IMR-90 (cell line): Measurements from ENCODE around the gene ZNF48. TPM values are rescaled to one million over a fixed set of nuclear protein-coding genes. Genes with fewer than 3 reads are reported as not detected.

Source experiments
- ATAC-seq: fragments of 200-7000 bp; cut with Tn5 transposase; 2 replicates; pipeline ENCODE4 v1.9.1; 2020; ENCODE audit warnings: low read depth, mild to moderate bottlenecking, moderate library complexity
- BruUV-seq: library from RNA; stranded (reverse); fragments of 400-500 nt; replicated peaks from 2 replicates; lab custom pipeline; 2021; lab: Mats Ljungman, UMichigan
- CTCF ChIA-PET: fragments of 300-600 bp; formaldehyde crosslinking; extraction: SDS; loops from one replicate; lab custom pipeline; 2021; ENCODE audit warnings: antibody characterized with exemption; lab: Yijun Ruan, JAX
- POLR2A ChIA-PET: fragments of 300-600 bp; sonication (Branson Sonifier 250); formaldehyde crosslinking; loops from one replicate; lab custom pipeline; 2022; ENCODE audit warnings: antibody characterized with exemption; ENCODE audit not compliant: unreplicated experiment; lab: Charles Lee
- DNase-seq: peaks from one replicate; pipeline ENCODE4 v3.0.0; 2013
- H2AFZ ChIP-seq: replicated peaks from 2 replicates; pipeline ENCODE3; 2013; ENCODE audit warnings: low read length, mild to moderate bottlenecking; ENCODE audit not compliant: poor library complexity
- H2AK5ac ChIP-seq: 2 replicates; pipeline ENCODE4 v1.6.1; 2013; ENCODE audit warnings: low read depth, low read length, inconsistent platforms
- H2AK9ac ChIP-seq: replicated peaks from 2 replicates; pipeline ENCODE3; 2013; ENCODE audit warnings: mild to moderate bottlenecking, low read depth, low read length, moderate library complexity; ENCODE audit not compliant: poor library complexity
- H2BK120ac ChIP-seq: 2 replicates; pipeline ENCODE4 v1.6.1; 2013; ENCODE audit warnings: low read depth, low read length, inconsistent platforms
- H2BK15ac ChIP-seq: 3 replicates; pipeline ENCODE4 v1.6.1; 2013; ENCODE audit warnings: low read depth, low read length, inconsistent platforms
- H2BK20ac ChIP-seq: 2 replicates; pipeline ENCODE4 v1.6.1; 2013; ENCODE audit warnings: low read depth, mild to moderate bottlenecking, inconsistent platforms, low read length, moderate library complexity
- H2BK5ac ChIP-seq: 2 replicates; pipeline ENCODE4 v1.6.1; 2013; ENCODE audit warnings: mild to moderate bottlenecking, low read depth, low read length, inconsistent platforms; ENCODE audit not compliant: poor library complexity, severe bottlenecking
- H3K14ac ChIP-seq: replicated peaks from 2 replicates; pipeline ENCODE4 v1.6.1; 2013; ENCODE audit warnings: low read depth, low read length, inconsistent platforms
- H3K18ac ChIP-seq: 2 replicates; pipeline ENCODE4 v1.6.1; 2013; ENCODE audit warnings: low read depth, low read length, control low read depth
- H3K23ac ChIP-seq: 2 replicates; pipeline ENCODE4 v1.6.1; 2013; ENCODE audit warnings: low read depth, low read length, inconsistent platforms
- H3K27ac ChIP-seq: 2 replicates; pipeline ENCODE4 v1.5.1; 2013; ENCODE audit warnings: mild to moderate bottlenecking, control low read depth, low read length; ENCODE audit not compliant: insufficient read depth
- H3K27me3 ChIP-seq: 2 replicates; pipeline ENCODE4 v1.6.1; 2013; ENCODE audit warnings: low read length; ENCODE audit not compliant: control insufficient read depth, insufficient read depth
- H3K36me3 ChIP-seq: 2 replicates; pipeline ENCODE4 v1.6.1; 2013; ENCODE audit warnings: low read length, mixed read lengths; ENCODE audit not compliant: control insufficient read depth, insufficient read depth
- H3K4ac ChIP-seq: 2 replicates; pipeline ENCODE4 v1.6.1; 2013; ENCODE audit warnings: low read depth, low read length, inconsistent platforms
- H3K4me1 ChIP-seq: 2 replicates; pipeline ENCODE4 v1.6.1; 2013; ENCODE audit warnings: low read length, mixed read lengths; ENCODE audit not compliant: control insufficient read depth, insufficient read depth
- H3K4me2 ChIP-seq: 2 replicates; pipeline ENCODE4 v1.6.1; 2013; ENCODE audit warnings: low read depth, mild to moderate bottlenecking, control low read depth, low read length, moderate library complexity
- H3K4me3 ChIP-seq: 2 replicates; pipeline ENCODE4 v1.5.1; 2013; ENCODE audit warnings: low read depth, mild to moderate bottlenecking, control low read depth, low read length, moderate library complexity; ENCODE audit not compliant: insufficient read depth
- H3K56ac ChIP-seq: 2 replicates; pipeline ENCODE4 v1.6.1; 2013; ENCODE audit warnings: low read length, inconsistent platforms; ENCODE audit not compliant: insufficient read depth; ENCODE audit errors: extremely low read depth
- H3K79me1 ChIP-seq, 2 experiments: 2 replicates each; pipeline ENCODE4 v1.6.1; 2013; ENCODE audit warnings: low read length in 2 of 2, inconsistent platforms in 1 of 2, low read depth in 1 of 2
- H3K9ac ChIP-seq: 2 replicates; pipeline ENCODE4 v1.6.1; 2013; ENCODE audit warnings: low read depth, low read length, control low read depth
- H3K9me1 ChIP-seq: 2 replicates; pipeline ENCODE4 v1.6.1; 2013; ENCODE audit warnings: low read length, inconsistent platforms; ENCODE audit not compliant: insufficient read depth
- H3K9me3 ChIP-seq: 2 replicates; pipeline ENCODE4 v1.6.1; 2013; ENCODE audit warnings: low read length; ENCODE audit not compliant: control insufficient read depth, insufficient read depth
- H4K20me1 ChIP-seq: 2 replicates; pipeline ENCODE4 v1.6.1; 2013; ENCODE audit warnings: low read length, inconsistent platforms; ENCODE audit not compliant: insufficient read depth
- H4K5ac ChIP-seq: 2 replicates; pipeline ENCODE4 v1.6.1; 2013; ENCODE audit warnings: mild to moderate bottlenecking, low read depth, low read length, control low read depth
- H4K8ac ChIP-seq, 2 experiments: 2 replicates each; pipeline ENCODE4 v1.6.1; 2013; ENCODE audit warnings: low read depth in 2 of 2, low read length in 2 of 2, control low read depth in 1 of 2, inconsistent platforms in 1 of 2
- H4K91ac ChIP-seq: 2 replicates; pipeline ENCODE4 v1.6.1; 2013; ENCODE audit warnings: low read depth, low read length, inconsistent platforms; ENCODE audit not compliant: insufficient read depth
- BHLHE40 ChIP-seq: fragments of 150-350 bp; IDR thresholded peaks from 2 replicates; pipeline ENCODE4 v1.6.1; 2016; ENCODE audit warnings: mild to moderate bottlenecking, low read depth, low read length
- CEBPB ChIP-seq: IDR thresholded peaks from 2 replicates; pipeline ENCODE4 v1.6.1; 2012; ENCODE audit warnings: low read depth, low read length, improper control_type of control experiment
- CHD1 ChIP-seq: IDR thresholded peaks from 2 replicates; pipeline ENCODE4 v1.6.1; 2012; ENCODE audit warnings: low read depth, low read length, improper control_type of control experiment
- CTCF ChIP-seq: conservative IDR thresholded peaks from 2 replicates; pipeline ENCODE4 v1.5.1; 2012; ENCODE audit warnings: mild to moderate bottlenecking, low read depth, low read length, improper control_type of control experiment
- ELK1 ChIP-seq: fragments of 150-350 bp; IDR thresholded peaks from 2 replicates; pipeline ENCODE4 v1.6.1; 2016; ENCODE audit warnings: low read depth, mild to moderate bottlenecking, low read length, moderate library complexity, borderline replicate concordance
- FOS ChIP-seq: fragments of 150-350 bp; IDR thresholded peaks from 2 replicates; pipeline ENCODE4 v1.6.1; 2016; ENCODE audit warnings: low read depth, low read length
- MAFK ChIP-seq: IDR thresholded peaks from 2 replicates; pipeline ENCODE4 v1.6.1; 2012; ENCODE audit warnings: low read depth, low read length, improper control_type of control experiment
- MAZ ChIP-seq: IDR thresholded peaks from 2 replicates; pipeline ENCODE4 v1.6.1; 2012; ENCODE audit warnings: low read depth, mild to moderate bottlenecking, low read length, improper control_type of control experiment, moderate library complexity, borderline replicate concordance
- MXI1 ChIP-seq: IDR thresholded peaks from 2 replicates; pipeline ENCODE4 v1.6.1; 2012; ENCODE audit warnings: low read depth, mild to moderate bottlenecking, low read length, moderate library complexity, borderline replicate concordance
- NFE2L2 ChIP-seq: fragments of 150-350 bp; IDR thresholded peaks from 2 replicates; pipeline ENCODE4 v1.6.1; 2016; ENCODE audit warnings: low read depth, mild to moderate bottlenecking, low read length
- POLR2A ChIP-seq: IDR thresholded peaks from 2 replicates; pipeline ENCODE4 v1.6.1; 2012; ENCODE audit warnings: mild to moderate bottlenecking, low read depth, low read length
- RAD21 ChIP-seq: IDR thresholded peaks from 2 replicates; pipeline ENCODE4 v1.6.1; 2012; ENCODE audit warnings: low read length, improper control_type of control experiment
- RCOR1 ChIP-seq: IDR thresholded peaks from 2 replicates; pipeline ENCODE4 v1.6.1; 2012; ENCODE audit warnings: mild to moderate bottlenecking, low read length, improper control_type of control experiment; ENCODE audit not compliant: insufficient replicate concordance
- RFX5 ChIP-seq: IDR thresholded peaks from 2 replicates; pipeline ENCODE4 v1.8.0; 2012; ENCODE audit warnings: low read depth, mild to moderate bottlenecking, low read length, moderate library complexity
- SMC3 ChIP-seq: fragments of 150-350 bp; IDR thresholded peaks from 2 replicates; pipeline ENCODE4 v1.6.1; 2016; ENCODE audit warnings: low read depth, mild to moderate bottlenecking, antibody characterized with exemption, low read length, moderate library complexity
- WGBS, 2 experiments: methylation state at CpG; one replicate each; pipeline versions ENCODE4 v1.1.5 to v1.1.7; 2013; ENCODE audit warnings: missing lambda C conversion rate in 2 of 2; ENCODE audit not compliant: insufficient read length in 1 of 2; ENCODE audit errors: extremely low coverage in 2 of 2; 5-methylcytosine and 5-hydroxymethylcytosine counted together
- dilution Hi-C: fragments of 300-500 bp; cut with HindIII; formaldehyde crosslinking; loops from one replicate; pipeline ENCODE4 v1.14.3; 2018; ENCODE audit warnings: low sequenced_read_pairs; ENCODE audit not compliant: unreplicated experiment
- in situ Hi-C: fragments of 300-500 bp; cut with MboI; formaldehyde crosslinking; loops from 3 replicates; pipeline ENCODE4 v1.14.3; 2019; ENCODE audit warnings: low sequenced_read_pairs, inconsistent platforms, mixed read lengths
- intact Hi-C: fragments of 100-400 bp; cut with micrococcal nuclease; formaldehyde crosslinking; loops from 2 replicates; pipeline ENCODE4 v1.10.0; 2022
- polyA plus RNA-seq, 3 experiments: library from polyadenylated mRNA; depleted of rRNA; stranded (reverse); fragments of >200 nt; gene quantifications; 2 replicates each; pipeline ENCODE4 v1.2.3, GENCODE V29; 2012; ENCODE audit warnings: low replicate concordance in 1 of 3
- total RNA-seq: library from RNA; depleted of rRNA; stranded (reverse); fragments of >200 nt; gene quantifications from 2 replicates; pipeline ENCODE4 v1.2.3, GENCODE V29; 2012
- TF ChIP-seq, protein P1 (sequence below): fragments of 150-350 bp; IDR thresholded peaks from 2 replicates; pipeline ENCODE4 v1.6.1; 2017; ENCODE audit warnings: mild to moderate bottlenecking, antibody characterized with exemption, low read length, low read depth

ZNF48 gene
- total and polyA plus RNA-seq, 2 of the 4 experiments (the other 2 are of a cell fraction): 5.8 to 6.6 TPM

DNA sequence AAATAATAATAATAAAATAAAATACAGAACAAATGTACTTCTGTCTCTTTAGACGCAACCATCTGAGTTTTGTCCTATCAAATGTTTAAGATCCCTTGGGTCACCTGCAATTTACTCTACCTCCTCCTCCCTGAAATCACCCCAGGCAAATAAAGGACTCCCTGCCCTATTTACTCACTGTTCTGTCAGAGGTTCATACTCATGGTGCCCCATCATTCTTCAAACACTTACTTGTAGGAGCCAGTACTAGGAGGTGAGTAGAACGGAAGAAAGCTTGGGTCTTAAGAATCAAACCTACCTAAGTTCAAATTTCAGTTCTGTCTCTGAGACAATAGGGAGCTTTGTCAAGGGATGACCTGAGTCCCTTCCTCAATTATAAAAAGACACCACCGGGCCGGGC lies 28.7 kb upstream of the ZNF48 start:
- CTCF ChIA-PET: interaction anchor here (1.2 kb wide), 1 partner anchor 274 kb away, joined by 3 read pairs; no protein-coding TSS in a partner anchor

More for the DNA sequence above, 28.7 kb upstream of the ZNF48 start:
- TF ChIP-seq POLR2A: no peak
- TF ChIP-seq ELK1: no peak
- TF ChIP-seq NFE2L2: no peak
- TF ChIP-seq CHD1: no peak
- TF ChIP-seq FOS: no peak
- no peak for TF ChIP-seq RFX5
- TF ChIP-seq CTCF: no peak
- TF ChIP-seq RCOR1: no peak
- no peak for TF ChIP-seq BHLHE40
- no peak for TF ChIP-seq MAFK
- TF ChIP-seq CEBPB: no peak
- no peak for TF ChIP-seq MXI1
- no peak for TF ChIP-seq SMC3
- TF ChIP-seq RAD21: no peak
- TF ChIP-seq MAZ: no peak
- TF ChIP-seq, protein P1, sequence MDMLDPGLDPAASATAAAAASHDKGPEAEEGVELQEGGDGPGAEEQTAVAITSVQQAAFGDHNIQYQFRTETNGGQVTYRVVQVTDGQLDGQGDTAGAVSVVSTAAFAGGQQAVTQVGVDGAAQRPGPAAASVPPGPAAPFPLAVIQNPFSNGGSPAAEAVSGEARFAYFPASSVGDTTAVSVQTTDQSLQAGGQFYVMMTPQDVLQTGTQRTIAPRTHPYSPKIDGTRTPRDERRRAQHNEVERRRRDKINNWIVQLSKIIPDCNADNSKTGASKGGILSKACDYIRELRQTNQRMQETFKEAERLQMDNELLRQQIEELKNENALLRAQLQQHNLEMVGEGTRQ: no peak
- dilution Hi-C loops (no loop called here), intact Hi-C loops (no loop called here), in situ Hi-C loops (no loop called here)
- Histone ChIP-seq H4K8ac (no peak overlapping the region), H3K27me3 (no peaks in the 10 kb centered on the region), H3K4me1 (peaks cover 3% of the 10 kb centered on the region; the same call in 1 of the 2 replicates), H3K56ac (no peak overlapping the region), H2AFZ (no peak overlapping the region), H2AK9ac (no peak overlapping the region), H3K79me1 (peaks cover 9 to 59% of the 10 kb centered on the region in 2 experiments), H3K4me3 (no peak overlapping the region), H2BK20ac (no peak overlapping the region), H3K9me1 (peaks cover 13% of the 10 kb centered on the region), H2BK15ac (no peak overlapping the region), H4K5ac (no peak overlapping the region), H3K36me3 (peaks cover 21% of the 10 kb centered on the region), H4K91ac (no peak overlapping the region), H3K27ac (no peak overlapping the region), H3K9me3 (no peaks in the 10 kb centered on the region), H3K23ac (0 out of 2 replicates have a peak overlapping the region, but pooled peaks have one; percentile 19), H3K9ac (no peak overlapping the region), H3K4ac (no peak overlapping the region), H3K4me2 (no peak overlapping the region), H3K18ac (no peak overlapping the region), H4K20me1 (peaks cover 51% of the 10 kb centered on the region), H3K14ac (no peak overlapping the region), H2AK5ac (no peak overlapping the region), H2BK120ac (no peak overlapping the region), H2BK5ac (no peak overlapping the region)
- POLR2A ChIA-PET: no interaction called here
- no TSS peak for BruUV-seq
- no CpG with 5 or more reads among the region's 4 CpGs for WGBS, 2 experiments
- DNase-seq (no peak), ATAC-seq (no peak)
